ENCODE results near the gene RAB31. TPM values are rescaled to one million over a fixed set of nuclear protein-coding genes. Genes with fewer than 3 reads are reported as not detected.
"Not testable (repeated sequence)": the region's sequence is repeated elsewhere in the genome, so short reads cannot be mapped to it uniquely, and the experiment has no call there.

The RAB31 gene
- total and polyA plus RNA-seq, 2 experiments from 2014 or later = 26.0 to 81.8 TPM

GRCh38 chr18:9854801-9855676 lies 146.9 kb downstream of the RAB31 start:
- no peak for TF ChIP-seq EZH2 (IDR thresholded peaks at IDR 0.05; ENCODE audit: borderline replicate concordance)
- TF ChIP-seq, protein P1, sequence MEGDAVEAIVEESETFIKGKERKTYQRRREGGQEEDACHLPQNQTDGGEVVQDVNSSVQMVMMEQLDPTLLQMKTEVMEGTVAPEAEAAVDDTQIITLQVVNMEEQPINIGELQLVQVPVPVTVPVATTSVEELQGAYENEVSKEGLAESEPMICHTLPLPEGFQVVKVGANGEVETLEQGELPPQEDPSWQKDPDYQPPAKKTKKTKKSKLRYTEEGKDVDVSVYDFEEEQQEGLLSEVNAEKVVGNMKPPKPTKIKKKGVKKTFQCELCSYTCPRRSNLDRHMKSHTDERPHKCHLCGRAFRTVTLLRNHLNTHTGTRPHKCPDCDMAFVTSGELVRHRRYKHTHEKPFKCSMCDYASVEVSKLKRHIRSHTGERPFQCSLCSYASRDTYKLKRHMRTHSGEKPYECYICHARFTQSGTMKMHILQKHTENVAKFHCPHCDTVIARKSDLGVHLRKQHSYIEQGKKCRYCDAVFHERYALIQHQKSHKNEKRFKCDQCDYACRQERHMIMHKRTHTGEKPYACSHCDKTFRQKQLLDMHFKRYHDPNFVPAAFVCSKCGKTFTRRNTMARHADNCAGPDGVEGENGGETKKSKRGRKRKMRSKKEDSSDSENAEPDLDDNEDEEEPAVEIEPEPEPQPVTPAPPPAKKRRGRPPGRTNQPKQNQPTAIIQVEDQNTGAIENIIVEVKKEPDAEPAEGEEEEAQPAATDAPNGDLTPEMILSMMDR (IDR thresholded peaks at IDR 0.05; ENCODE audit: poor library complexity) = no peak
- TF ChIP-seq EZH2phosphoT487 (IDR thresholded peaks at IDR 0.05; ENCODE audit: low read depth, severe bottlenecking, unreplicated experiment) = no peak
- Histone ChIP-seq H3K27ac (peak overlapping the region; percentile 67), H3K36me3 (replicated peaks; ENCODE audit: insufficient read depth, low read depth) (no peaks in the 10 kb centered on the region), H3K27me3 (no peaks in the 10 kb centered on the region), H4K20me1 (ENCODE audit: insufficient read depth, poor library complexity, severe bottlenecking) (no peaks in the 10 kb centered on the region), H3K4me1 (ENCODE audit: insufficient read depth) (no peaks in the 10 kb centered on the region), H2AFZ (no peak overlapping the region), H3K9me3 (ENCODE audit: low read depth) (peaks cover 6% of the 10 kb centered on the region), H3K9me2 (replicated peaks; ENCODE audit: insufficient read depth) (no peaks in the 10 kb centered on the region), H3K4me3 (no peak overlapping the region), H3K4me2 (peak overlapping the region; percentile 24), H3K79me2 (no peaks in the 10 kb centered on the region)
- 72% methylated on average over 12 of the region's 12 CpGs for WGBS (ENCODE audit: low lambda C conversion rate, missing lambda C conversion rate)
- DNase-seq (ENCODE audit: low spot score) = peak; percentile 23

DNA sequence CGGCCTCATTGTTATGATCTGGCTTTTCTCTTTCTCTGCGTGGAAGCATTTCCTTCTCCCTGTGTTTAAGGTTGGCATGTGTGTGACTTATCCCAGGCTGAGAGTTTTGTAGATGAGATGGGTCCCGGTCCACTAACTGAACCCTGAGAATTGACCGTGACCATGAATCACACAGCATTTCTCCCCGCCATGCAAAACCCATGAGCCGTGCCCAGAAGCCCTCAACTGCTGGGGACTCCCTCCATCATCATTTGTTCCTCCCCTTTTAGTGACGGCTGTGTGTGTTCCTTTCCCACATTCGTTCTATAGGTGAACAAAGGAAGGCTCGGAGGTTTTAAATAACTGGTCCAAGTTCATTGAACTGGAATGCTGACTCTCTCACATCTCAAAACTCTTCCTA lies 147.6 kb downstream of the RAB31 start:
- no peaks in the 10 kb centered on the region for H3K36me3 ChIP-seq (replicated peaks; ENCODE audit: insufficient read depth, low read depth)
- H3K4me1 ChIP-seq (ENCODE audit: insufficient read depth) = no peaks in the 10 kb centered on the region
- H3K27me3 ChIP-seq = no peaks in the 10 kb centered on the region
- WGBS (ENCODE audit: low lambda C conversion rate, missing lambda C conversion rate) = 90% methylated on average over 9 of the region's 9 CpGs
- no peak for DNase-seq (ENCODE audit: low spot score)
- no peak for TF ChIP-seq EZH2phosphoT487 (IDR thresholded peaks at IDR 0.05; ENCODE audit: low read depth, severe bottlenecking, unreplicated experiment)
- no peak for TF ChIP-seq EZH2 (IDR thresholded peaks at IDR 0.05; ENCODE audit: borderline replicate concordance)
- TF ChIP-seq, protein P1 (IDR thresholded peaks at IDR 0.05; ENCODE audit: poor library complexity) = no peak
- no peaks in the 10 kb centered on the region for H4K20me1 ChIP-seq (ENCODE audit: insufficient read depth, poor library complexity, severe bottlenecking)
- peak overlapping the region; percentile 24 for H3K4me2 ChIP-seq
- H3K9me3 ChIP-seq (ENCODE audit: low read depth) = peaks cover 6% of the 10 kb centered on the region
- H3K27ac ChIP-seq = peak overlapping the region; percentile 67
- no peak overlapping the region for H3K4me3 ChIP-seq
- H2AFZ ChIP-seq = no peak overlapping the region
- H3K9me2 ChIP-seq (replicated peaks; ENCODE audit: insufficient read depth) = no peaks in the 10 kb centered on the region
- no peaks in the 10 kb centered on the region for H3K79me2 ChIP-seq

DNA sequence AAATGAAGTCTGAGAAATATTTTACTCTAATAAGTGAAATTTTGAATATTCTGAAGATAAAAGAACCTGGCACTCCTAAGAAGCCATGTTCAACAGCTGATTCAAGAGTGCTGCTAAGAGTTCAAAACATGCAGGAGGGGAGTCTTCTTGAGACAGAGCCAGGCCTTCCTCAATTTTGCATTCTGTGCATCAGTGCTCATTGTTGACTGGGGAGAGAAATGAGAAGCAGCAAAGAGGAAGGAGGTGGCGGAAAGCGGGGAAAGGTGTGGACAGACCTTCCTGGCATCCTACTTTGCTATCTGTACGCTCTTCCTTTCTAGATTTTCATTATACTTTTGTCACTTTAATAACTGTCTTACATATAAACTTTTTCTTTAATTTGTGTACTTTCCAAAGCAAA lies 148.0 kb downstream of the RAB31 start:
- H3K27ac ChIP-seq = peak overlapping the region; percentile 67

DNA sequence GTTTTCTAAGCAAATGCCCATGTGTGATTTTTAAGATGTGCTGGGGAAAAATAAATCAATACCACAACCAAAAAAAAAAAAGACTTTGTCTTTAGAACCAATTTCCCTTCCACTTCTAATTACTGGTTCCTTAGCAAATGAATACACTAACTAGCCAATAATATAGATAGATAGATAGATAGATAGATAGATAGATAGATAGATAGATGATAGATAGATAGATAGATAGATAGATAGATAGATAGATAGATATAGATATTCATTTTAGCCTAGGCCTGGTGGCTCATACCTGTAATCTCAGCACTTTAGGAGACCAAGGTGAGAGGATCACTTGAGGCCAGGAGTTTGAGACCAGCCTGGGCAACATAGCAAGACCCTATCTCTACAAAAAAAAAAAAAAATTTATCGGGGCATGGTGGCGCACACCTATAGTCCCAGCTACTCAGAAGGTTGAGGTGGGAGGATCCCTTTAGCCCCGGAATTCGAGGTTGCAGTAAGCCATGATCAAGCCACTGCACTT lies 149.4 kb downstream of the RAB31 start:
- H3K36me3 ChIP-seq (replicated peaks; ENCODE audit: insufficient read depth, low read depth); H4K20me1 ChIP-seq (ENCODE audit: insufficient read depth, poor library complexity, severe bottlenecking); H3K27me3 ChIP-seq; H3K9me3 ChIP-seq (ENCODE audit: low read depth); H3K79me2 ChIP-seq; DNase-seq (ENCODE audit: low spot score); H3K27ac ChIP-seq; H3K4me3 ChIP-seq; H3K4me1 ChIP-seq (ENCODE audit: insufficient read depth); H2AFZ ChIP-seq; H3K9me2 ChIP-seq (replicated peaks; ENCODE audit: insufficient read depth); H3K4me2 ChIP-seq: not testable (repeated sequence)
- WGBS (ENCODE audit: low lambda C conversion rate, missing lambda C conversion rate) = 98% methylated on average over 4 of the region's 4 CpGs

More for the DNA sequence above, 148.0 kb downstream of the RAB31 start:
- peaks cover 6% of the 10 kb centered on the region for H3K9me3 ChIP-seq (ENCODE audit: low read depth)
- H3K4me3 ChIP-seq = no peak overlapping the region
- H3K9me2 ChIP-seq (replicated peaks; ENCODE audit: insufficient read depth) = no peaks in the 10 kb centered on the region
- no peaks in the 10 kb centered on the region for H4K20me1 ChIP-seq (ENCODE audit: insufficient read depth, poor library complexity, severe bottlenecking)
- no peaks in the 10 kb centered on the region for H3K27me3 ChIP-seq
- H3K79me2 ChIP-seq = no peaks in the 10 kb centered on the region
- H3K4me1 ChIP-seq (ENCODE audit: insufficient read depth) = no peaks in the 10 kb centered on the region
- no peaks in the 10 kb centered on the region for H3K36me3 ChIP-seq (replicated peaks; ENCODE audit: insufficient read depth, low read depth)
- H2AFZ ChIP-seq = no peak overlapping the region
- no peak overlapping the region for H3K4me2 ChIP-seq
- TF ChIP-seq EZH2phosphoT487 (IDR thresholded peaks at IDR 0.05; ENCODE audit: low read depth, severe bottlenecking, unreplicated experiment) (no peak), EZH2 (IDR thresholded peaks at IDR 0.05; ENCODE audit: borderline replicate concordance) (no peak)
- TF ChIP-seq, protein P1 (IDR thresholded peaks at IDR 0.05; ENCODE audit: poor library complexity) = no peak
- WGBS (ENCODE audit: low lambda C conversion rate, missing lambda C conversion rate) = 97% methylated on average over 3 of the region's 3 CpGs
- DNase-seq (ENCODE audit: low spot score) = no peak
